ENCODE measurements around the gene ANKRD18A.
"Not testable (repeated sequence)": the region's sequence is repeated elsewhere in the genome, so short reads cannot be mapped to it uniquely, and the experiment has no call there.

The ANKRD18A gene

GRCh38 chr9:38622951-38623350 is 2.6 kb upstream of the ANKRD18A start:
- no peak for DNase-seq

- DNase-seq, result peak; percentile 60
Measured at GRCh38 chr9:38622288-38622674, 1.9 kb upstream of the ANKRD18A start.

GRCh38 chr9:38621434-38622287 is 1.3 kb upstream of the ANKRD18A start:
- peak; percentile 58 for DNase-seq

GRCh38 chr9:38619556-38620447 is 594 bp downstream of the ANKRD18A start:
- no peak for DNase-seq

- not testable (repeated sequence) for DNase-seq
Measured at GRCh38 chr9:38598029-38598745, 22.2 kb downstream of the ANKRD18A start.

- DNase-seq, result not testable (repeated sequence)
Measured at GRCh38 chr9:38595117-38595516, 25.3 kb downstream of the ANKRD18A start.

GRCh38 chr9:38591346-38592063 is 28.9 kb downstream of the ANKRD18A start:
- not testable (repeated sequence) for DNase-seq

GRCh38 chr9:38583765-38584164 is 36.6 kb downstream of the ANKRD18A start:
- not testable (repeated sequence) for DNase-seq

- not testable (repeated sequence) for DNase-seq
Measured at GRCh38 chr9:38580112-38580511, 40.3 kb downstream of the ANKRD18A start.

- not testable (repeated sequence) for DNase-seq
Measured at GRCh38 chr9:38576181-38576580, 44.2 kb downstream of the ANKRD18A start.

GRCh38 chr9:38566048-38566447 is 54.3 kb downstream of the ANKRD18A start:
- not testable (repeated sequence) for DNase-seq

- DNase-seq, result not testable (repeated sequence)
Measured at GRCh38 chr9:38565178-38565577, 55.2 kb downstream of the ANKRD18A start.

GRCh38 chr9:38563911-38564310 is 56.5 kb downstream of the ANKRD18A start:
- not testable (repeated sequence) for DNase-seq

- not testable (repeated sequence) for DNase-seq
Measured at GRCh38 chr9:38561134-38561533, 59.3 kb downstream of the ANKRD18A start.

GRCh38 chr9:38559172-38559571 is 61.2 kb downstream of the ANKRD18A start:
- not testable (repeated sequence) for DNase-seq

- DNase-seq, result not testable (repeated sequence)
Measured at GRCh38 chr9:38557746-38558145, 62.6 kb downstream of the ANKRD18A start.

- DNase-seq, result not testable (repeated sequence)
Measured at GRCh38 chr9:38554966-38555365, 65.4 kb downstream of the ANKRD18A start.

GRCh38 chr9:38553019-38553418 is 67.4 kb downstream of the ANKRD18A start:
- DNase-seq, result not testable (repeated sequence)

- DNase-seq, result not testable (repeated sequence)
Measured at GRCh38 chr9:38546497-38547163, 73.8 kb downstream of the ANKRD18A start.

- DNase-seq, result not testable (repeated sequence)
Measured at GRCh38 chr9:38540535-38540934, 79.9 kb downstream of the ANKRD18A start.

- no peak for DNase-seq
Measured at GRCh38 chr9:38529317-38529716, 91.1 kb downstream of the ANKRD18A start.

Data from COR-L47 (cell line).